DND-41 (cell line): ENCODE data around the gene TSPAN10.

Experiments used
- CTCF ChIP-seq: IDR thresholded peaks from 2 replicates; pipeline ENCODE4 v1.5.1; 2012; ENCODE audit warnings: borderline replicate concordance, low read length, moderate library complexity, mild to moderate bottlenecking; ENCODE audit not compliant: poor library complexity, severe bottlenecking; ENCODE audit errors: extremely low read depth
- EZH2 ChIP-seq: IDR thresholded peaks from 3 replicates; pipeline ENCODE4 v1.6.1; 2012; ENCODE audit warnings: borderline replicate concordance, low read depth, mild to moderate bottlenecking, moderate library complexity, low read length, inconsistent platforms; ENCODE audit not compliant: severe bottlenecking

GRCh38 chr17:81635973-81636504 lies 957 bp upstream of the TSPAN10 start:
- TF ChIP-seq CTCF (no peak), EZH2 (no peak)
